Heart right ventricle (tissue), 16 donors: ENCODE measurements around the gene GALNT12. TPM values are rescaled to one million over a fixed set of nuclear protein-coding genes. Genes with fewer than 3 reads are reported as not detected.

ENCODE experiments used
- ATAC-seq, 8 donors: fragments of 200-7000 bp; cut with Tn5 transposase; one replicate each; pipeline ENCODE4 v1.9.1; 2020; ENCODE audit warnings: mild to moderate bottlenecking in 8 of 8, moderate library complexity in 8 of 8, moderate number of reproducible peaks in 1 of 8
- DNase-seq, 2 donors: peaks; one replicate each; pipeline ENCODE4 v3.0.0-alpha.2; 2020
- H3K27ac ChIP-seq, 10 donors: fragments of 200-600 bp; sonication (generic) in 2 of 10; one replicate each; pipeline versions ENCODE4 v1.5.0 to v1.8.0; 2020 to 2022; ENCODE audit warnings: mild to moderate bottlenecking in 3 of 10
- H3K27me3 ChIP-seq, 7 donors: fragments of 200-600 bp; one replicate each; pipeline ENCODE4 v1.8.0; 2021 to 2022; ENCODE audit warnings: mild to moderate bottlenecking in 2 of 7
- H3K36me3 ChIP-seq, 9 donors: fragments of 200-600 bp; sonication (generic) in 1 of 9; one replicate each; pipeline versions ENCODE4 v1.5.0 to v1.8.0; 2020 to 2022; ENCODE audit warnings: mild to moderate bottlenecking in 2 of 9
- H3K4me1 ChIP-seq, 9 donors: fragments of 200-600 bp; sonication (generic) in 1 of 9; one replicate each; pipeline versions ENCODE4 v1.5.0 to v1.8.0; 2020 to 2022; ENCODE audit warnings: mild to moderate bottlenecking in 4 of 9
- H3K4me3 ChIP-seq, 10 donors: fragments of 200-600 bp; sonication (generic) in 2 of 10; one replicate each; pipeline versions ENCODE4 v1.5.0 to v1.8.0; 2020 to 2022; ENCODE audit warnings: mild to moderate bottlenecking in 7 of 10, moderate library complexity in 2 of 10
- H3K9me3 ChIP-seq, 11 donors: fragments of 200-600 bp in 10 of 11; sonication (generic) in 2 of 11; one replicate each; pipeline versions ENCODE4 v1.5.0 to v1.8.0; 2013 to 2022; ENCODE audit warnings: mild to moderate bottlenecking in 2 of 11, control low read depth in 1 of 11, moderate library complexity in 1 of 11
- WGBS, 2 donors: extraction: QIAGEN DNeasy Blood & Tissue Kit; methylation state at CpG; one replicate each; pipeline ENCODE4 v1.1.7; 2013; ENCODE audit warnings: inconsistent platforms in 1 of 2; 5-methylcytosine and 5-hydroxymethylcytosine counted together
- intact Hi-C, 10 donors: fragments of 100-400 bp; cut with DNase I; formaldehyde crosslinking; loops; one replicate each; pipeline versions ENCODE4 v1.11.1 to v1.14.2; 2022
- polyA plus RNA-seq, 2 donors: library from polyadenylated mRNA; stranded (reverse); fragments of 200-250 nt; gene quantifications; one replicate each; pipeline ENCODE4 v1.2.3, GENCODE V29; 2013
- total RNA-seq, 10 donors: library from RNA; stranded (reverse); fragmentation: NEBNext Ultra II Directional in 3 of 10; extraction: Animal tissue kit (Norgen Biotek cat#: 25700) in 3 of 10; gene quantifications; one replicate each; pipeline versions ENCODE4 v1.2.1 to v1.2.4, GENCODE V29; 2021 to 2023
- TF ChIP-seq, protein P1 (sequence below), 9 donors: fragments of 200-600 bp; sonication (generic) in 2 of 9; IDR thresholded peaks; one replicate each; pipeline versions ENCODE4 v1.5.0 to v1.8.0; 2021 to 2022; ENCODE audit warnings: antibody characterized with exemption in 9 of 9, mild to moderate bottlenecking in 5 of 9, moderate library complexity in 1 of 9
- donor health status: Arrhythmogenic right ventricular cardiomyopathy.
- donor health status: ischemic (EF 13 %, LVEDD 7.1; RV severe dilation, severe dysfunction).
- donor health status: healthy with polysubstance abuse.
- donor health status: DM: no; HTN: yes; CAD: no.
- donor health status: DM: no; HTN: no; CAD: no.
- donor health status: ischemic (EF 25% LVEDD 6.9; RV normal size, moderate dysfunction).
- donor health status: ischemic (EF 25% LVEDD 5.7; RV mildly dilated, moderate dysfunction).
- donor health status: healthy.
- donor health status: DM: yes; HTN: yes; CAD: no.
- donor health status: Ischemic cardiomyopathy.
- donor health status: ischemic (EF 35%, LVEDD 5.7; RV mildly dilated, moderate dysfunction).
- donor health status: nonischemic (EF 11% LVEDD 7.7; RV severe dilation, severe dysfunction).
- donor health status: DM: yes; HTN: yes; CAD: no.
- donor health status: PGD.
- donor health status: ischemic (EF 29% LVEDD 5.4; RV normal size, mild dysfunction).
- donor health status: nonischemic (EF 23%, LVEDD 6.1; RV moderate dilation, normal function).

The GALNT12 gene
- total and polyA plus RNA-seq, 12 donors, result 0.25 to 1.3 (median 0.53) TPM

DNA sequence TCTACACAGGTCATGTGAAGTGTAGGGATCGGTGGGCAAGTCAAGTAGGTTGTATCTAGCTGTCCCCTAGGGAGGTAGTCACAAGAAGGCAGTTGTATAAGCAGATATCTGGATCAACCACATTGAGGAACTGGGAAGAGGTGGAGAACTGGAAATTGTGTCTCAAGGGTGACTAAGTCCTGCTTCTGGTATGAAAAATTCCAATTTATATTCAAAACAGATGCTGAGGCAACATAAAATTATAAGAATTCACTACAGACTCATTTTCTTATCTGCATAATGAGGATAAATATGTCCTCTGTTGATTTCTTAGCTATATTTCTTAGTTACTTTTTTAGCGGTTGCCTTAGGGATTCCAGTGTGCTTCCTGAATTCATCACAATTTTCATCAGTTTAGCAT lies 46.8 kb downstream of the GALNT12 start:
- TF ChIP-seq, protein P1, sequence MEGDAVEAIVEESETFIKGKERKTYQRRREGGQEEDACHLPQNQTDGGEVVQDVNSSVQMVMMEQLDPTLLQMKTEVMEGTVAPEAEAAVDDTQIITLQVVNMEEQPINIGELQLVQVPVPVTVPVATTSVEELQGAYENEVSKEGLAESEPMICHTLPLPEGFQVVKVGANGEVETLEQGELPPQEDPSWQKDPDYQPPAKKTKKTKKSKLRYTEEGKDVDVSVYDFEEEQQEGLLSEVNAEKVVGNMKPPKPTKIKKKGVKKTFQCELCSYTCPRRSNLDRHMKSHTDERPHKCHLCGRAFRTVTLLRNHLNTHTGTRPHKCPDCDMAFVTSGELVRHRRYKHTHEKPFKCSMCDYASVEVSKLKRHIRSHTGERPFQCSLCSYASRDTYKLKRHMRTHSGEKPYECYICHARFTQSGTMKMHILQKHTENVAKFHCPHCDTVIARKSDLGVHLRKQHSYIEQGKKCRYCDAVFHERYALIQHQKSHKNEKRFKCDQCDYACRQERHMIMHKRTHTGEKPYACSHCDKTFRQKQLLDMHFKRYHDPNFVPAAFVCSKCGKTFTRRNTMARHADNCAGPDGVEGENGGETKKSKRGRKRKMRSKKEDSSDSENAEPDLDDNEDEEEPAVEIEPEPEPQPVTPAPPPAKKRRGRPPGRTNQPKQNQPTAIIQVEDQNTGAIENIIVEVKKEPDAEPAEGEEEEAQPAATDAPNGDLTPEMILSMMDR (IDR thresholded peaks at IDR 0.05), result no peak
- intact Hi-C loops, result loop anchor here in 1 of 10 donors (10.0 kb wide), 1 partner anchor 151 kb away; no protein-coding TSS in a partner anchor
- H3K36me3 ChIP-seq, result no peaks in the 10 kb centered on the region
- peaks cover 0 to 20% (median 0%) of the 10 kb centered on the region in 9 donors for H3K4me1 ChIP-seq
- no peak overlapping the region for H3K27ac ChIP-seq
- DNase-seq, result no peak
- H3K4me3 ChIP-seq, result no peak overlapping the region
- ATAC-seq, result no peak
- peaks cover 0 to 7% (median 0%) of the 10 kb centered on the region in 11 donors for H3K9me3 ChIP-seq
- WGBS, 2 donors, result 83 to 88% methylated on average over 2 of the region's 2 CpGs
- no peaks in the 10 kb centered on the region for H3K27me3 ChIP-seq

DNA sequence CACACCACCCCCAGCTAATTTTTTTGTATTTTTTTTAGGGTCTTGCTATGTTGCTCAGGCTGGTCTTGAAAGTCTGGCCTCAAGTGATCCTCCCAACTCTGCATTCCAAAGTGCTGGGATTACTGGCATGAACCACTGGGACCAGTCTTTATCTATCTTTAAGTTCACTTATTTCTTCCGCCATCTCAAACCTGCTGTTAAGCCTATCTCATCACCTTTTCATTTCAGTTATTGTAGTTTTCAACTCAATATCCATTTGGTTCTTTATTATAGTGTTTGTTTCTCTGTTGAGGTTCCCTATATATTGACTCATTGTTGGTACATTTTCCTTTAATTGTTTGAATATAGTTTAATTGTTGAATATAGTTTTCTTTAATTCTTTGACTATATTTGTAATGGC lies 48.1 kb downstream of the GALNT12 start:
- WGBS, 2 donors, result 96 to 100% methylated on average over 1 of the region's 1 CpG
- no peak for DNase-seq
- Histone ChIP-seq H3K27me3 (no peaks in the 10 kb centered on the region), H3K9me3 (peaks cover 0 to 7% (median 0%) of the 10 kb centered on the region in 11 donors), H3K27ac (no peak overlapping the region), H3K4me1 (peaks cover 0 to 24% (median 4%) of the 10 kb centered on the region in 9 donors), H3K36me3 (no peaks in the 10 kb centered on the region), H3K4me3 (no peak overlapping the region)
- intact Hi-C loops, result loop anchor here in 2 of 10 donors (5.0 to 10.0 kb wide), 3 partner anchors 149 to 287 kb away; no protein-coding TSS in a partner anchor
- TF ChIP-seq, protein P1 (IDR thresholded peaks at IDR 0.05), result no peak
- no peak for ATAC-seq

DNA sequence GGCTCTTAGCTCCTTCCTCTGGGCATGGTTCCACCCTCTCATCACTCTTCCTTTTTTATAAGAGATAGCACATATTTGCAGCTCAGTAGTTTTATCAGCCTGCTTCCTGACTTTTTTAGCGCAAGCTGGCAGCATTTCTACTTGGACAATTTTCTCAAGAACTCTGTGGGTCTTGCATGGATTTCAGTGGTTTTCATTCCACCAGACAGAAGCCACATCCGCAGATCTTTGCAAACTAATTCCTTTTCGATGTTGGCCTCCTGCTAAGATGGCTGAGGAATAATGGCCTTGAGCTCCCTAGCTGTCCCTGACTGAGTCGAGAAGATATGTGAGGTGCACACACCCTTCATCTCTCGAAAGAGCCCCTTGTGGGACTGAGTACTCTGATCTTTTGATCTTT lies 49.5 kb downstream of the GALNT12 start:
- DNase-seq (no peak), ATAC-seq (no peak)
- H3K27ac ChIP-seq, result no peak overlapping the region
- peaks cover 0 to 7% (median 0%) of the 10 kb centered on the region in 11 donors for H3K9me3 ChIP-seq
- no peak overlapping the region for H3K4me3 ChIP-seq
- intact Hi-C loops, result loop anchor here in 2 of 10 donors (5.0 to 10.0 kb wide), 3 partner anchors 148 to 285 kb away; no protein-coding TSS in a partner anchor
- H3K4me1 ChIP-seq, result peaks cover 0 to 31% (median 18%) of the 10 kb centered on the region in 9 donors
- no peaks in the 10 kb centered on the region for H3K27me3 ChIP-seq
- 64 to 70% methylated on average over 5 of the region's 5 CpGs for WGBS, 2 donors
- no peaks in the 10 kb centered on the region for H3K36me3 ChIP-seq
- TF ChIP-seq, protein P1 (IDR thresholded peaks at IDR 0.05), result no peak

GRCh38 chr9:98859941-98860340 lies 52.5 kb downstream of the GALNT12 start:
- Histone ChIP-seq H3K36me3 (no peaks in the 10 kb centered on the region), H3K27ac (peak overlapping the region in 3 of 10 donors; percentile 4 to 90 (median 88)), H3K9me3 (peaks cover 0 to 7% (median 0%) of the 10 kb centered on the region in 11 donors), H3K27me3 (no peaks in the 10 kb centered on the region), H3K4me1 (peaks cover 0 to 56% (median 38%) of the 10 kb centered on the region in 9 donors), H3K4me3 (no peak overlapping the region)
- ATAC-seq, result no peak
- WGBS, 2 donors, result 85 to 87% methylated on average over 5 of the region's 5 CpGs
- intact Hi-C loops, result loop anchor here (2.0 to 10.0 kb wide), 14 partner anchors 47 to 282 kb away; partner anchors contain the start of gene COL15A1 (in 1 of the 10)
- TF ChIP-seq, protein P1 (IDR thresholded peaks at IDR 0.05), result no peak
- DNase-seq, result no peak
